SK-N-SH treated with all-trans-retinoic acid at 6 μM for 48 hours (cell line): ENCODE measurements around the gene SGF29.
"Not testable (repeated sequence)": the region's sequence is repeated elsewhere in the genome, so short reads cannot be mapped to it uniquely, and the experiment has no call there.

Experiments
- ARNTL ChIP-seq: fragments of 450-650 bp; formaldehyde crosslinking; IDR thresholded peaks from 2 replicates; pipeline ENCODE4 v1.5.0; 2020; ENCODE audit warnings: low read depth, mild to moderate bottlenecking, moderate library complexity, borderline replicate concordance
- CSRNP3 ChIP-seq: fragments of 250-450 bp; sonication (Bioruptor Pico); IDR thresholded peaks from 2 replicates; pipeline ENCODE4 v1.5.1; 2021; ENCODE audit warnings: mild to moderate bottlenecking, moderate library complexity
- ISL1 ChIP-seq: fragments of 250-450 bp; sonication (Bioruptor Pico); IDR thresholded peaks from 2 replicates; pipeline ENCODE4 v2.1.2; 2022; ENCODE audit warnings: mild to moderate bottlenecking, moderate library complexity
- POU6F1 ChIP-seq: fragments of 250-450 bp; sonication (Bioruptor Pico); IDR thresholded peaks from 2 replicates; pipeline ENCODE4 v1.8.0; 2021; ENCODE audit warnings: low read depth, mild to moderate bottlenecking, moderate library complexity, borderline replicate concordance
- RARB ChIP-seq: fragments of 250-450 bp; sonication (Bioruptor Pico); IDR thresholded peaks from 2 replicates; pipeline ENCODE4 v1.8.0; 2021; ENCODE audit warnings: mild to moderate bottlenecking, moderate library complexity
- SNAI2 ChIP-seq: fragments of 250-450 bp; sonication (Bioruptor Pico); IDR thresholded peaks from 2 replicates; pipeline ENCODE4 v1.5.0; 2020; ENCODE audit warnings: mild to moderate bottlenecking, moderate library complexity
- TCF4 ChIP-seq: fragments of 250-450 bp; sonication (Bioruptor Pico); IDR thresholded peaks from 2 replicates; pipeline ENCODE4 v1.8.0; 2021; ENCODE audit warnings: mild to moderate bottlenecking, moderate library complexity, borderline replicate concordance
- TOX ChIP-seq: fragments of 250-450 bp; sonication (Bioruptor Pico); IDR thresholded peaks from 2 replicates; pipeline ENCODE4 v1.8.0; 2021; ENCODE audit warnings: mild to moderate bottlenecking, moderate library complexity, borderline replicate concordance
- TSHZ2 ChIP-seq: fragments of 250-450 bp; sonication (Bioruptor Pico); IDR thresholded peaks from 2 replicates; pipeline ENCODE4 v1.5.0; 2020; ENCODE audit warnings: mild to moderate bottlenecking, moderate library complexity
- ZFP3 ChIP-seq: fragments of 250-450 bp; sonication (Bioruptor Pico); IDR thresholded peaks from 2 replicates; pipeline ENCODE4 v1.5.0; 2020; ENCODE audit warnings: mild to moderate bottlenecking, moderate library complexity
- ZFP30 ChIP-seq: fragments of 450-650 bp; formaldehyde crosslinking; IDR thresholded peaks from 2 replicates; pipeline ENCODE4 v1.5.0; 2022; ENCODE audit warnings: mild to moderate bottlenecking, moderate library complexity
- ZNF70 ChIP-seq: fragments of 450-650 bp; formaldehyde crosslinking; IDR thresholded peaks from 2 replicates; pipeline ENCODE4 v1.5.0; 2020; ENCODE audit warnings: mild to moderate bottlenecking, moderate library complexity
- ZNF8 ChIP-seq: fragments of 450-650 bp; formaldehyde crosslinking; IDR thresholded peaks from 2 replicates; pipeline ENCODE4 v1.5.0; 2020; ENCODE audit warnings: mild to moderate bottlenecking, moderate library complexity
- TF ChIP-seq, protein P1 (sequence below): fragments of 250-450 bp; sonication (Bioruptor Pico); IDR thresholded peaks from 2 replicates; pipeline ENCODE4 v1.8.0; 2020; ENCODE audit warnings: mild to moderate bottlenecking, moderate library complexity, borderline replicate concordance

GRCh38 chr16:28612359-28613280, 58.9 kb downstream of the SGF29 start:
- not testable (repeated sequence) for TF ChIP-seq SNAI2 (CRISPR knock-in tag); TCF4; ZFP3 (CRISPR knock-in tag); TSHZ2 (CRISPR knock-in tag); RARB (CRISPR knock-in tag); POU6F1 (CRISPR knock-in tag); ZFP30 (CRISPR knock-in tag); CSRNP3 (CRISPR knock-in tag); ARNTL (CRISPR knock-in tag); ZNF8 (CRISPR knock-in tag); ZNF70 (CRISPR knock-in tag); TOX (CRISPR knock-in tag); ISL1
- TF ChIP-seq, protein P1, sequence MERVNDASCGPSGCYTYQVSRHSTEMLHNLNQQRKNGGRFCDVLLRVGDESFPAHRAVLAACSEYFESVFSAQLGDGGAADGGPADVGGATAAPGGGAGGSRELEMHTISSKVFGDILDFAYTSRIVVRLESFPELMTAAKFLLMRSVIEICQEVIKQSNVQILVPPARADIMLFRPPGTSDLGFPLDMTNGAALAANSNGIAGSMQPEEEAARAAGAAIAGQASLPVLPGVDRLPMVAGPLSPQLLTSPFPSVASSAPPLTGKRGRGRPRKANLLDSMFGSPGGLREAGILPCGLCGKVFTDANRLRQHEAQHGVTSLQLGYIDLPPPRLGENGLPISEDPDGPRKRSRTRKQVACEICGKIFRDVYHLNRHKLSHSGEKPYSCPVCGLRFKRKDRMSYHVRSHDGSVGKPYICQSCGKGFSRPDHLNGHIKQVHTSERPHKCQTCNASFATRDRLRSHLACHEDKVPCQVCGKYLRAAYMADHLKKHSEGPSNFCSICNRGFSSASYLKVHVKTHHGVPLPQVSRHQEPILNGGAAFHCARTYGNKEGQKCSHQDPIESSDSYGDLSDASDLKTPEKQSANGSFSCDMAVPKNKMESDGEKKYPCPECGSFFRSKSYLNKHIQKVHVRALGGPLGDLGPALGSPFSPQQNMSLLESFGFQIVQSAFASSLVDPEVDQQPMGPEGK (CRISPR knock-in tag): not testable (repeated sequence)
